ENCODE data around the gene POLR1A.

POLR1A gene

DNA sequence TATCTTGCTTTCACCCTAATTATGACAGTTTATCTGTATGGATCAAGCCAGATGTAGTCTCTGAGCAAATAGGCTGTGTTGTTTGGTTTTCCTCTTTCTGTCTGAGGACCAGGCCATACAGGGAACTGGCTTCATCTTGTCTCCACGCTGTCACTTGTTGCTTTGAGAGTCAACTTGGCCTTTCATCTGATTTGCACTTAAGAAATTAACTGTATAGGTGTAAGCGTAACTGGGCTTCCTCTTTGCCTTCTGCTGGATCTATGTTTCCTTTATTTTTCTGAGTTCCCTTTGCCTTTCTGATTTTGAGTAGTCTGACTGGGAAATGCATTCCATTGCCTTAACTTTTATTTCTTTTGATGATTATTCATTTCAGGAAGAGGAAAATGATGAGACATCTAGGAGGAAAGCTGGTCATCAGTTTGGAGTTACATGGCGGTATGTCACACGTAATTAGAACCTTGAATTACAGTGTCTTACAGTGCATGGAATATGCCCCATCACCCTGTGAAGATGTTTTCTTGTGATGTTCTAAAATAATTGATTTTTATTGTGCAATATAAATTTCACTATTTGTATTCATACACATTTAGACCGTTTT, 17.7 kb upstream of the POLR1A start:
- peaks cover 99% of the 10 kb centered on the region for H3K36me3 ChIP-seq (ENCODE audit: insufficient read depth, low read length)
- no peak overlapping the region for H3K4me2 ChIP-seq (ENCODE audit: insufficient read depth, low read length)
- ATAC-seq (ENCODE audit: insufficient read depth, low read depth) = no peak
- TF ChIP-seq, protein P1, sequence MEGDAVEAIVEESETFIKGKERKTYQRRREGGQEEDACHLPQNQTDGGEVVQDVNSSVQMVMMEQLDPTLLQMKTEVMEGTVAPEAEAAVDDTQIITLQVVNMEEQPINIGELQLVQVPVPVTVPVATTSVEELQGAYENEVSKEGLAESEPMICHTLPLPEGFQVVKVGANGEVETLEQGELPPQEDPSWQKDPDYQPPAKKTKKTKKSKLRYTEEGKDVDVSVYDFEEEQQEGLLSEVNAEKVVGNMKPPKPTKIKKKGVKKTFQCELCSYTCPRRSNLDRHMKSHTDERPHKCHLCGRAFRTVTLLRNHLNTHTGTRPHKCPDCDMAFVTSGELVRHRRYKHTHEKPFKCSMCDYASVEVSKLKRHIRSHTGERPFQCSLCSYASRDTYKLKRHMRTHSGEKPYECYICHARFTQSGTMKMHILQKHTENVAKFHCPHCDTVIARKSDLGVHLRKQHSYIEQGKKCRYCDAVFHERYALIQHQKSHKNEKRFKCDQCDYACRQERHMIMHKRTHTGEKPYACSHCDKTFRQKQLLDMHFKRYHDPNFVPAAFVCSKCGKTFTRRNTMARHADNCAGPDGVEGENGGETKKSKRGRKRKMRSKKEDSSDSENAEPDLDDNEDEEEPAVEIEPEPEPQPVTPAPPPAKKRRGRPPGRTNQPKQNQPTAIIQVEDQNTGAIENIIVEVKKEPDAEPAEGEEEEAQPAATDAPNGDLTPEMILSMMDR (IDR thresholded peaks at IDR 0.05; ENCODE audit: borderline replicate concordance, extremely low read depth, low read length, poor library complexity, severe bottlenecking) = no peak
- no peak for TF ChIP-seq EZH2 (IDR thresholded peaks at IDR 0.05; ENCODE audit: borderline replicate concordance, low read depth, low read length, severe bottlenecking)
- H3K9ac ChIP-seq (ENCODE audit: low read depth, low read length) = no peak overlapping the region
- DNase-seq = no peak
- H3K4me1 ChIP-seq (ENCODE audit: insufficient read depth, low read length) = no peaks in the 10 kb centered on the region
- no peaks in the 10 kb centered on the region for H3K27me3 ChIP-seq (ENCODE audit: insufficient read depth, low read length, poor library complexity)
- H4K20me1 ChIP-seq (ENCODE audit: insufficient read depth, low read length) = no peaks in the 10 kb centered on the region
- H3K79me2 ChIP-seq (ENCODE audit: insufficient read depth, low read length) = 0 out of 2 replicates have a peak, but pooled peaks cover 2% of the 10 kb centered on the region
- no peak overlapping the region for H3K4me3 ChIP-seq (ENCODE audit: low read depth in 1 of 2, low read length in 2 of 2)
- H2AFZ ChIP-seq (ENCODE audit: low read depth, low read length) = no peak overlapping the region
- no peak overlapping the region for H3K27ac ChIP-seq (ENCODE audit: low read length)
- no peaks in the 10 kb centered on the region for H3K9me3 ChIP-seq (ENCODE audit: insufficient read depth, low read length, severe bottlenecking)

GRCh38 chr2:86118130-86118529, 12.4 kb upstream of the POLR1A start:
- Histone ChIP-seq H3K4me1 (ENCODE audit: insufficient read depth, low read length) (no peaks in the 10 kb centered on the region), H4K20me1 (ENCODE audit: insufficient read depth, low read length) (peaks cover 25% of the 10 kb centered on the region; the same call in 1 of the 2 replicates), H3K9ac (ENCODE audit: low read depth, low read length) (no peak overlapping the region), H3K4me3 (ENCODE audit: low read depth in 1 of 2, low read length in 2 of 2) (no peak overlapping the region), H3K4me2 (ENCODE audit: insufficient read depth, low read length) (no peak overlapping the region), H3K79me2 (ENCODE audit: insufficient read depth, low read length) (peaks cover 26% of the 10 kb centered on the region), H3K9me3 (ENCODE audit: insufficient read depth, low read length, severe bottlenecking) (no peaks in the 10 kb centered on the region), H3K36me3 (ENCODE audit: insufficient read depth, low read length) (peaks cover 97% of the 10 kb centered on the region), H3K27ac (ENCODE audit: low read length) (no peak overlapping the region), H2AFZ (ENCODE audit: low read depth, low read length) (no peak overlapping the region), H3K27me3 (ENCODE audit: insufficient read depth, low read length, poor library complexity) (no peaks in the 10 kb centered on the region)
- DNase-seq (no peak), ATAC-seq (ENCODE audit: insufficient read depth, low read depth) (no peak)
- TF ChIP-seq EZH2 (IDR thresholded peaks at IDR 0.05; ENCODE audit: borderline replicate concordance, low read depth, low read length, severe bottlenecking) = no peak
- TF ChIP-seq, protein P1 (IDR thresholded peaks at IDR 0.05; ENCODE audit: borderline replicate concordance, extremely low read depth, low read length, poor library complexity, severe bottlenecking) = peak; percentile 14

- H3K27me3 ChIP-seq (ENCODE audit: insufficient read depth, low read length, poor library complexity) = no peaks in the 10 kb centered on the region
- H3K9me3 ChIP-seq (ENCODE audit: insufficient read depth, low read length, severe bottlenecking) = no peaks in the 10 kb centered on the region
- H3K4me1 ChIP-seq (ENCODE audit: insufficient read depth, low read length) = peaks cover 48% of the 10 kb centered on the region
- peak overlapping the region; percentile 66 for H3K9ac ChIP-seq (ENCODE audit: low read depth, low read length)
- no peak for TF ChIP-seq EZH2 (IDR thresholded peaks at IDR 0.05; ENCODE audit: borderline replicate concordance, low read depth, low read length, severe bottlenecking)
- TF ChIP-seq, protein P1 (IDR thresholded peaks at IDR 0.05; ENCODE audit: borderline replicate concordance, extremely low read depth, low read length, poor library complexity, severe bottlenecking) = no peak
- DNase-seq (no peak), ATAC-seq (ENCODE audit: insufficient read depth, low read depth) (no peak)
- peak overlapping the region; percentile 85 to 95; a peak in 3 of 4 replicates for H3K4me3 ChIP-seq (ENCODE audit: low read depth in 1 of 2, low read length in 2 of 2)
- peaks cover 58% of the 10 kb centered on the region for H3K36me3 ChIP-seq (ENCODE audit: insufficient read depth, low read length)
- H3K27ac ChIP-seq (ENCODE audit: low read length) = peak overlapping the region; percentile 80
- no peak overlapping the region for H2AFZ ChIP-seq (ENCODE audit: low read depth, low read length)
- H3K79me2 ChIP-seq (ENCODE audit: insufficient read depth, low read length) = peaks cover 92% of the 10 kb centered on the region
- peak overlapping the region; percentile 94 for H3K4me2 ChIP-seq (ENCODE audit: insufficient read depth, low read length)
- peaks cover 27% of the 10 kb centered on the region; the same call in 1 of the 2 replicates for H4K20me1 ChIP-seq (ENCODE audit: insufficient read depth, low read length)
Measured at GRCh38 chr2:86107031-86107430, 1.3 kb upstream of the POLR1A start.

Measured in DND-41 (cell line).